HCT116 (cell line): Measurements from ENCODE around the gene CCSER1. TPM values are rescaled to one million over a fixed set of nuclear protein-coding genes. Genes with fewer than 3 reads are reported as not detected.

Experiments used
- ATAC-seq: fragments of 200-7000 bp; cut with Tn5 transposase; 2 replicates; pipeline ENCODE4 v1.9.1; 2020; ENCODE audit warnings: mild to moderate bottlenecking, moderate library complexity
- BruUV-seq: library from RNA; stranded (reverse); fragments of 400-500 nt; replicated peaks from 2 replicates; lab custom pipeline; 2021; lab: Mats Ljungman, UMichigan
- CTCF ChIA-PET: fragments of 300-600 bp; sonication (Branson Sonifier 250); formaldehyde crosslinking; loops from one replicate; lab custom pipeline; 2021; ENCODE audit warnings: antibody characterized with exemption; lab: Charles Lee
- POLR2A ChIA-PET: fragments of 300-600, 350-600 bp; sonication (Branson Sonifier 250); formaldehyde crosslinking; loops from one replicate; lab custom pipeline; 2021; ENCODE audit warnings: antibody characterized with exemption; lab: Charles Lee
- RAD21 ChIA-PET, 2 experiments: fragments of 300-600 bp; sonication (Branson Sonifier 250); formaldehyde crosslinking; loops; one replicate each; lab custom pipeline; 2023; ENCODE audit warnings: low total read pairs in 2 of 2; ENCODE audit not compliant: uncharacterized antibody in 2 of 2, unreplicated experiment in 2 of 2, low non-redundant PET in 1 of 2; lab: Charles Lee
- DNase-seq: peaks from one replicate; pipeline ENCODE4 v3.0.0-alpha.2; 2010; ENCODE audit warnings: low read depth, low spot score
- H2AFZ ChIP-seq: fragments of 200-600 bp; shearing (Covaris generic), sonication (generic); 2 replicates; pipeline ENCODE4 v1.6.1; 2017; ENCODE audit warnings: low read depth, mixed run types, mixed read lengths, antibody characterized with exemption, low read length; ENCODE audit not compliant: poor library complexity, severe bottlenecking
- H3K27ac ChIP-seq: 2 replicates; pipeline ENCODE4 v1.5.1; 2012; ENCODE audit warnings: low read depth, low read length
- H3K27me3 ChIP-seq: fragments of 200-600 bp; sonication (generic); 2 replicates; pipeline ENCODE4 v1.6.1; 2016; ENCODE audit warnings: mixed run types, low read length, mixed read lengths; ENCODE audit not compliant: insufficient read depth
- H3K36me3 ChIP-seq, 2 experiments: fragments of 200-500 bp in 1 of 2; fragments of 200-600 bp in 1 of 2; sonication (Bioruptor generic) in 1 of 2; sonication (generic) in 1 of 2; 2 replicates each; pipeline versions ENCODE4 v1.5.1 to v1.6.1; 2014 to 2016; ENCODE audit warnings: low read length in 2 of 2, inconsistent platforms in 1 of 2, mixed read lengths in 1 of 2, mixed run types in 1 of 2; ENCODE audit not compliant: insufficient read depth in 2 of 2, control insufficient read depth in 1 of 2
- H3K4me1 ChIP-seq, 2 experiments: fragments of 200-600 bp in 1 of 2; sonication (generic) in 1 of 2; 2 replicates each; pipeline versions ENCODE4 v1.5.1 to v1.6.1; 2012 to 2017; ENCODE audit warnings: low read length in 2 of 2, inconsistent platforms in 1 of 2, mild to moderate bottlenecking in 1 of 2, mixed read lengths in 1 of 2, mixed run types in 1 of 2, moderate library complexity in 1 of 2; ENCODE audit not compliant: insufficient read depth in 2 of 2, control insufficient read depth in 1 of 2
- H3K4me2 ChIP-seq: fragments of 200-600 bp; sonication (generic); 2 replicates; pipeline ENCODE4 v1.6.1; 2017; ENCODE audit warnings: mixed run types, low read length, mixed read lengths
- H3K4me3 ChIP-seq, 2 experiments: fragments of 200-600 bp in 1 of 2; sonication (generic) in 1 of 2; replicated peaks in 1 of 2; 2 replicates each; pipeline ENCODE4 v1.5.1; 2011 to 2016; ENCODE audit warnings: low read length in 2 of 2, control low read depth in 1 of 2, low read depth in 1 of 2, mild to moderate bottlenecking in 1 of 2, mixed read lengths in 1 of 2, mixed run types in 1 of 2
- H3K79me2 ChIP-seq: fragments of 200-600 bp; sonication (generic); 2 replicates; pipeline ENCODE4 v1.6.1; 2017; ENCODE audit warnings: mild to moderate bottlenecking, mixed run types, low read length, moderate library complexity, mixed read lengths; ENCODE audit not compliant: insufficient read depth
- H3K9ac ChIP-seq: fragments of 200-600 bp; sonication (generic); 2 replicates; pipeline ENCODE4 v1.6.1; 2016; ENCODE audit warnings: low read length, mixed read lengths
- H3K9me2 ChIP-seq: fragments of 200-600 bp; sonication (generic), shearing (Covaris generic); 2 replicates; pipeline ENCODE4 v1.6.1; 2017; ENCODE audit warnings: mixed run types, mild to moderate bottlenecking, moderate library complexity; ENCODE audit not compliant: insufficient read depth
- H3K9me3 ChIP-seq, 2 experiments: fragments of 200-500 bp in 1 of 2; fragments of 200-600 bp in 1 of 2; sonication (Bioruptor generic) in 1 of 2; sonication (generic) in 1 of 2; 2 replicates each; pipeline ENCODE4 v1.6.1; 2014 to 2017; ENCODE audit warnings: low read length in 2 of 2, mixed read lengths in 2 of 2, inconsistent platforms in 1 of 2, low read depth in 1 of 2, mild to moderate bottlenecking in 1 of 2, mixed run types in 1 of 2, moderate library complexity in 1 of 2; ENCODE audit not compliant: control insufficient read depth in 1 of 2, insufficient read depth in 1 of 2
- H4K20me1 ChIP-seq: fragments of 200-600 bp; sonication (generic), shearing (Covaris generic); 2 replicates; pipeline ENCODE4 v1.6.1; 2017; ENCODE audit warnings: mixed run types, mild to moderate bottlenecking, moderate library complexity; ENCODE audit not compliant: insufficient read depth
- CTCF ChIP-seq, 3 experiments: fragments of 200-600 bp in 1 of 3; sonication (generic) in 1 of 3; IDR thresholded peaks in 2 of 3; conservative IDR thresholded peaks in 1 of 3; 2 replicates each; pipeline ENCODE4 v1.5.1; 2012 to 2017; ENCODE audit warnings: low read depth in 2 of 3, low read length in 2 of 3, antibody characterized with exemption in 1 of 3, borderline replicate concordance in 1 of 3, control low read depth in 1 of 3, mild to moderate bottlenecking in 1 of 3, mixed read lengths in 1 of 3, mixed run types in 1 of 3, moderate library complexity in 1 of 3; ENCODE audit not compliant: insufficient read depth in 1 of 3
- ELF1 ChIP-seq: IDR thresholded peaks from 2 replicates; pipeline ENCODE4 v1.6.1; 2012; ENCODE audit warnings: low read depth, borderline replicate concordance
- EZH2phosphoT487 ChIP-seq: fragments of 200-600 bp; IDR thresholded peaks from 2 replicates; pipeline ENCODE4 v1.6.1; 2018; ENCODE audit warnings: antibody characterized with exemption, borderline replicate concordance
- FOSL1 ChIP-seq: IDR thresholded peaks from 2 replicates; pipeline ENCODE4 v1.6.1; 2012; ENCODE audit warnings: low read depth
- JUND ChIP-seq: IDR thresholded peaks from 2 replicates; pipeline ENCODE4 v1.6.1; 2012
- POLR2A ChIP-seq: IDR thresholded peaks from 2 replicates; pipeline ENCODE4 v1.7.0; 2011; ENCODE audit warnings: borderline replicate concordance; ENCODE audit not compliant: insufficient read depth, insufficient read length; ENCODE audit errors: extremely low read depth
- RAD21 ChIP-seq: IDR thresholded peaks from 2 replicates; pipeline ENCODE4 v1.6.1; 2012; ENCODE audit warnings: low read depth, mild to moderate bottlenecking
- TCF7L2 ChIP-seq: IDR thresholded peaks from 2 replicates; pipeline ENCODE4 v1.7.0; 2011; ENCODE audit warnings: borderline replicate concordance, inconsistent platforms; ENCODE audit not compliant: insufficient read depth, insufficient read length; ENCODE audit errors: extremely low read depth
- YY1 ChIP-seq: IDR thresholded peaks from 2 replicates; pipeline ENCODE4 v1.6.1; 2011; ENCODE audit warnings: low read length, low read depth, moderate library complexity, mild to moderate bottlenecking; ENCODE audit not compliant: insufficient replicate concordance; ENCODE audit errors: extremely low read depth
- ZNF274 ChIP-seq: fragments of 200-500 bp; sonication (Bioruptor generic); IDR thresholded peaks from 2 replicates; pipeline ENCODE4 v1.6.1; 2014; ENCODE audit warnings: mild to moderate bottlenecking, low read depth, low read length, inconsistent platforms
- intact Hi-C: fragments of 100-400 bp; cut with micrococcal nuclease; formaldehyde crosslinking; loops from 2 replicates; pipeline ENCODE4 v1.10.0; 2022
- total RNA-seq: library from RNA; stranded (reverse); gene quantifications from one replicate; pipeline ENCODE4 v1.2.1, GENCODE V29; 2021; ENCODE audit not compliant: unreplicated experiment
- TF ChIP-seq, protein P1 (sequence below): IDR thresholded peaks from 2 replicates; pipeline ENCODE4 v1.6.1; 2012
- TF ChIP-seq, protein P2 (sequence below): IDR thresholded peaks from 2 replicates; pipeline ENCODE4 v1.6.1; 2012; ENCODE audit warnings: low read depth
- TF ChIP-seq, protein P3 (sequence below): IDR thresholded peaks from 2 replicates; pipeline ENCODE4 v1.6.1; 2011; ENCODE audit warnings: mild to moderate bottlenecking, low read length, moderate library complexity; ENCODE audit not compliant: insufficient replicate concordance; ENCODE audit errors: extremely low read depth

Gene CCSER1
- total RNA-seq, 1 experiment from 2014 or later: 6.7 TPM

GRCh38 chr4:91256751-91257150 is 1129.6 kb downstream of the CCSER1 start:
- no peaks in the 10 kb centered on the region for H3K27me3 ChIP-seq
- H3K4me3 ChIP-seq: no peak overlapping the region
- no peak for TF ChIP-seq RAD21
- TF ChIP-seq, protein P1, sequence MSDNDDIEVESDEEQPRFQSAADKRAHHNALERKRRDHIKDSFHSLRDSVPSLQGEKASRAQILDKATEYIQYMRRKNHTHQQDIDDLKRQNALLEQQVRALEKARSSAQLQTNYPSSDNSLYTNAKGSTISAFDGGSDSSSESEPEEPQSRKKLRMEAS: no peak
- TF ChIP-seq, all 23 proteins: peak for 0
- DNase-seq (no peak), ATAC-seq (no peak)
- no peaks in the 10 kb centered on the region for H4K20me1 ChIP-seq
- POLR2A ChIA-PET: no interaction called here
- no peaks in the 10 kb centered on the region for H3K79me2 ChIP-seq
- no peak overlapping the region for H3K4me2 ChIP-seq
- no peaks in the 10 kb centered on the region for H3K4me1 ChIP-seq
- RAD21 ChIA-PET: no interaction called here
- no peak overlapping the region for H2AFZ ChIP-seq
- CTCF ChIA-PET: no interaction called here
- no peak overlapping the region for H3K27ac ChIP-seq
- H3K9me3 ChIP-seq: no peaks in the 10 kb centered on the region
- H3K9ac ChIP-seq: no peak overlapping the region
- no peaks in the 10 kb centered on the region for H3K36me3 ChIP-seq
- intact Hi-C loops: no loop called here
- H3K9me2 ChIP-seq: no peaks in the 10 kb centered on the region
- no TSS peak for BruUV-seq

DNA sequence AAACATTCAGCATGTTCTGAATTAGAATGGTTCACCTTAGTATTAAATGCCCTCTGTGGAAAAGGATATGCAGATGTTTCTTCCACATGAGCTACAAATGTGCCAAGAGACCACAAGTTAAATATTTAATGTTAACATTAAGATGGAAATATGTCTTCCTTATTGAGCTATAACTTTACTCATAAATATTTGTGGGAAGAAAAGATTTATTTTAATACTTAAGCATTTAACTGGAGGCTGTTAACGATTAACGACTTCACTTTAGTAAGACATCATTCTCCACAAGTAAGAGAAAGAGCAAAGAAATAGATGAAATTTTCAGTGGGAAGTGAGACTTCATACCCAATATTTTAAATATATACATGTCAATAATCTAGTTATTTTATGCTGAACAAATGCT is 1130.5 kb downstream of the CCSER1 start:
- H3K4me3 ChIP-seq: no peak overlapping the region
- H3K79me2 ChIP-seq: no peaks in the 10 kb centered on the region
- H3K9ac ChIP-seq: no peak overlapping the region
- intact Hi-C loops: no loop called here
- H3K4me2 ChIP-seq: no peak overlapping the region
- no peaks in the 10 kb centered on the region for H3K9me3 ChIP-seq
- H3K4me1 ChIP-seq: no peaks in the 10 kb centered on the region
- CTCF ChIA-PET: no interaction called here
- RAD21 ChIA-PET: no interaction called here
- ATAC-seq: no peak
- POLR2A ChIA-PET: no interaction called here
- DNase-seq: no peak
- H3K9me2 ChIP-seq: no peaks in the 10 kb centered on the region
- no peak overlapping the region for H2AFZ ChIP-seq
- BruUV-seq: no TSS peak
- no peak overlapping the region for H3K27ac ChIP-seq
- no peaks in the 10 kb centered on the region for H3K36me3 ChIP-seq
- no peaks in the 10 kb centered on the region for H3K27me3 ChIP-seq
- no peaks in the 10 kb centered on the region for H4K20me1 ChIP-seq
- TF ChIP-seq ZNF274 (no peak), FOSL1 (no peak), POLR2A (no peak), YY1 (no peak), TCF7L2 (no peak), EZH2phosphoT487 (no peak), ELF1 (no peak), JUND (no peak), CTCF (IDR thresholded peaks at IDR 0.05 in 2 of 3, conservative IDR thresholded peaks at IDR 0.05 in 1 of 3; ENCODE audit: borderline replicate concordance in 1 of 3, insufficient read depth in 1 of 3, low read depth in 2 of 3, low read length in 2 of 3) (no peak)
- TF ChIP-seq, protein P2, sequence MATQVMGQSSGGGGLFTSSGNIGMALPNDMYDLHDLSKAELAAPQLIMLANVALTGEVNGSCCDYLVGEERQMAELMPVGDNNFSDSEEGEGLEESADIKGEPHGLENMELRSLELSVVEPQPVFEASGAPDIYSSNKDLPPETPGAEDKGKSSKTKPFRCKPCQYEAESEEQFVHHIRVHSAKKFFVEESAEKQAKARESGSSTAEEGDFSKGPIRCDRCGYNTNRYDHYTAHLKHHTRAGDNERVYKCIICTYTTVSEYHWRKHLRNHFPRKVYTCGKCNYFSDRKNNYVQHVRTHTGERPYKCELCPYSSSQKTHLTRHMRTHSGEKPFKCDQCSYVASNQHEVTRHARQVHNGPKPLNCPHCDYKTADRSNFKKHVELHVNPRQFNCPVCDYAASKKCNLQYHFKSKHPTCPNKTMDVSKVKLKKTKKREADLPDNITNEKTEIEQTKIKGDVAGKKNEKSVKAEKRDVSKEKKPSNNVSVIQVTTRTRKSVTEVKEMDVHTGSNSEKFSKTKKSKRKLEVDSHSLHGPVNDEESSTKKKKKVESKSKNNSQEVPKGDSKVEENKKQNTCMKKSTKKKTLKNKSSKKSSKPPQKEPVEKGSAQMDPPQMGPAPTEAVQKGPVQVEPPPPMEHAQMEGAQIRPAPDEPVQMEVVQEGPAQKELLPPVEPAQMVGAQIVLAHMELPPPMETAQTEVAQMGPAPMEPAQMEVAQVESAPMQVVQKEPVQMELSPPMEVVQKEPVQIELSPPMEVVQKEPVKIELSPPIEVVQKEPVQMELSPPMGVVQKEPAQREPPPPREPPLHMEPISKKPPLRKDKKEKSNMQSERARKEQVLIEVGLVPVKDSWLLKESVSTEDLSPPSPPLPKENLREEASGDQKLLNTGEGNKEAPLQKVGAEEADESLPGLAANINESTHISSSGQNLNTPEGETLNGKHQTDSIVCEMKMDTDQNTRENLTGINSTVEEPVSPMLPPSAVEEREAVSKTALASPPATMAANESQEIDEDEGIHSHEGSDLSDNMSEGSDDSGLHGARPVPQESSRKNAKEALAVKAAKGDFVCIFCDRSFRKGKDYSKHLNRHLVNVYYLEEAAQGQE: no peak
- TF ChIP-seq, protein P3, sequence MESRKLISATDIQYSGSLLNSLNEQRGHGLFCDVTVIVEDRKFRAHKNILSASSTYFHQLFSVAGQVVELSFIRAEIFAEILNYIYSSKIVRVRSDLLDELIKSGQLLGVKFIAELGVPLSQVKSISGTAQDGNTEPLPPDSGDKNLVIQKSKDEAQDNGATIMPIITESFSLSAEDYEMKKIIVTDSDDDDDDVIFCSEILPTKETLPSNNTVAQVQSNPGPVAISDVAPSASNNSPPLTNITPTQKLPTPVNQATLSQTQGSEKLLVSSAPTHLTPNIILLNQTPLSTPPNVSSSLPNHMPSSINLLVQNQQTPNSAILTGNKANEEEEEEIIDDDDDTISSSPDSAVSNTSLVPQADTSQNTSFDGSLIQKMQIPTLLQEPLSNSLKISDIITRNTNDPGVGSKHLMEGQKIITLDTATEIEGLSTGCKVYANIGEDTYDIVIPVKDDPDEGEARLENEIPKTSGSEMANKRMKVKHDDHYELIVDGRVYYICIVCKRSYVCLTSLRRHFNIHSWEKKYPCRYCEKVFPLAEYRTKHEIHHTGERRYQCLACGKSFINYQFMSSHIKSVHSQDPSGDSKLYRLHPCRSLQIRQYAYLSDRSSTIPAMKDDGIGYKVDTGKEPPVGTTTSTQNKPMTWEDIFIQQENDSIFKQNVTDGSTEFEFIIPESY: no peak
